ENCODE results near the gene UBE2O.

UBE2O gene

DNA sequence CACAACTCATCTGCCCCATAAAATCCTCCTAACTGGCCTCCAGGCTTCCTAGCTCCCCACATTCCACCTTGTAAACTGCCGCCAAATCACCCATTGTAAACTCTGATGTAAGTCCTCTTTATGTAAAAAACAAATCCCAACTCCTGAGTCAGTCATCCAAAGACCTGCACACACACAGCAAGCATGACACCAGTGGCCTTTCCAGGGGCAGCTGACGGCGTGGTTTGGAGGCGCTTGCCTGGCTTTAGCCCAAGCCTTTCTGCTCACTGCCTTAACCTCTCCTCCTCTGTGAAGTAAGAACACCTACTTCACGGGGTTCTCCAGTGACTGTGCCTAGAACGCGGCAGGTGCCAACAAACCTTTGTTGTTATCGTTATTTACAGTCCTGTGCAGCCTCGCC is 14.0 kb downstream of the UBE2O start:
- Mint-ChIP-seq H3K4me1 (peaks cover 51% of the 10 kb centered on the region), H3K4me3 (no peak overlapping the region), H3K36me3 (ENCODE audit: insufficient read depth) (peaks cover 15% of the 10 kb centered on the region), H3K27me3 (no peaks in the 10 kb centered on the region), H3K27ac (ENCODE audit: low read depth) (no peak overlapping the region), H3K9me3 (no peaks in the 10 kb centered on the region)
- ATAC-seq (replicated peaks; ENCODE audit: extremely low read depth, poor library complexity, severe bottlenecking) = no peak
- no peak for DNase-seq (ENCODE audit: low spot score in 2 of 2)

- ATAC-seq (replicated peaks; ENCODE audit: extremely low read depth, poor library complexity, severe bottlenecking) (no peak), DNase-seq (ENCODE audit: low spot score in 2 of 2) (no peak)
- Mint-ChIP-seq H3K9me3 (no peaks in the 10 kb centered on the region), H3K27ac (ENCODE audit: low read depth) (no peak overlapping the region), H3K4me1 (peaks cover 43% of the 10 kb centered on the region), H3K27me3 (no peaks in the 10 kb centered on the region), H3K36me3 (ENCODE audit: insufficient read depth) (peaks cover 15% of the 10 kb centered on the region), H3K4me3 (no peak overlapping the region)
These were observed 15.2 kb downstream of the UBE2O start for GRCh38 chr17:76437467-76438402.

DNA sequence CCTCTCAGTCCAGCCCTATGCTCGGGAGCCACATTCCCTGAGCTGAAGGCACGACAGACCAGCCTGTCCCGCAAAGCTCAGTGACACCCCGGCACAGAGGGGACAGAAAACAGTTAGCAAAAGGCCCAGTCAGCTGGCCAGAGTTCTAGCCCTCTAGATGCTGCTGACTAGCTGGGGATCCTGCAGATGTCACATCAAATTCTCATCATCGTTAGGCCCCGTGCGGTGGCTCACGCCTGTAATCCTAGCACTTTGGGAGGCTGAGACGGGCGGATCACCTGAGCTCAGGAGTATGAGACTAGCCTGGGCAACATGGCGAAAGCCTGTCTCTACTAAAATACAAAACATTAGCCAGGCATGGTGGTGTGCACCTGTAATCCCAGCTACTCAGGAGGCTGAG is 17.2 kb downstream of the UBE2O start:
- Mint-ChIP-seq H3K27ac (ENCODE audit: low read depth) (no peak overlapping the region), H3K36me3 (ENCODE audit: insufficient read depth) (peaks cover 12% of the 10 kb centered on the region), H3K4me3 (no peak overlapping the region), H3K9me3 (no peaks in the 10 kb centered on the region), H3K4me1 (peaks cover 31% of the 10 kb centered on the region), H3K27me3 (no peaks in the 10 kb centered on the region)
- ATAC-seq (replicated peaks; ENCODE audit: extremely low read depth, poor library complexity, severe bottlenecking) (no peak), DNase-seq (ENCODE audit: low spot score in 2 of 2) (no peak)

DNA sequence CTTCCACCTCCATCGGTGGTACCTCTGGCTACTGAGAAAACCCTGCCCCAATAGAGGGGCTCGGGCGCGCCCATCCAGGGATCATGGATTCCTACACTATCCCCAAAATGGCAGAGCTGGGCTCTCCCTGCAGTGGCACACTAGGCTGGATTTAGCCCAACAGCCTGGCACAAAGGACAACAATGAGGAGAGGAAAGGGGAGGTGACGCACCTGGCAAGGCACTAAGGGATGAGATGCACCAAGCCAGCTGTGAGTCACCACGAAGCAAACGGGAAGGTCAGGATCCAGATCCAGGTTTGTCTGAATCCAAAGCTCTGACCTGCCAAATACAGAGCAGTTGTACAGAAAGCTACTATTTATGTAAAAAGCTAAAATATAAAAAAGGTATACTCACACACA is 18.1 kb downstream of the UBE2O start:
- Mint-ChIP-seq H3K27me3 (no peaks in the 10 kb centered on the region), H3K27ac (ENCODE audit: low read depth) (no peak overlapping the region), H3K4me1 (peaks cover 32% of the 10 kb centered on the region), H3K9me3 (no peaks in the 10 kb centered on the region), H3K4me3 (no peak overlapping the region), H3K36me3 (ENCODE audit: insufficient read depth) (peaks cover 12% of the 10 kb centered on the region)
- no peak for ATAC-seq (replicated peaks; ENCODE audit: extremely low read depth, poor library complexity, severe bottlenecking)
- DNase-seq (ENCODE audit: low spot score in 2 of 2) = no peak

DNA sequence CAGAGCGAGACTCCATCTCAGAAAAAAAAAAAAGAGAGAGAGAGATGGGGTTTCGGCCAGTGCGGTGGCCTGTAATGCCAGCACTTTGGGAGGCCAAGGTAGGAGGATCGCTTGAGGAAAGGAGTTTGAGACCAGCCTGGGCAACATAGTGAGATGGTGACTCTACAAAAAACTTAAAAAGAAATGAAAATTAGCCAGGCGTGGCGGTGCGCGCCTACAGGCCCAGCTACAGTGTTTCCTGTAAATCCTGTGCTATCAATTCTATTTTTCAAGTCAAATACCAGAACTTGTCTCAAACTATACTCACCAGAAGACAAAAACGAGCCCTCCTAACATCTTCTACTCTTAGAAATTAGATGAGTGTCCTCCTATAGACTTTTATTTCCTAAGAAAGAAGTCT is 19.3 kb downstream of the UBE2O start:
- ATAC-seq (replicated peaks; ENCODE audit: extremely low read depth, poor library complexity, severe bottlenecking) (no peak), DNase-seq (ENCODE audit: low spot score in 2 of 2) (no peak)
- H3K4me1 Mint-ChIP-seq = peaks cover 22% of the 10 kb centered on the region
- no peak overlapping the region for H3K27ac Mint-ChIP-seq (ENCODE audit: low read depth)
- no peaks in the 10 kb centered on the region for H3K27me3 Mint-ChIP-seq
- H3K4me3 Mint-ChIP-seq = no peak overlapping the region
- peaks cover 10% of the 10 kb centered on the region for H3K36me3 Mint-ChIP-seq (ENCODE audit: insufficient read depth)
- no peaks in the 10 kb centered on the region for H3K9me3 Mint-ChIP-seq

GRCh38 chr17:76432712-76433336 is 20.1 kb downstream of the UBE2O start:
- Mint-ChIP-seq H3K27me3 (no peaks in the 10 kb centered on the region), H3K36me3 (ENCODE audit: insufficient read depth) (peaks cover 10% of the 10 kb centered on the region), H3K4me1 (peaks cover 21% of the 10 kb centered on the region), H3K27ac (ENCODE audit: low read depth) (no peak overlapping the region), H3K9me3 (no peaks in the 10 kb centered on the region), H3K4me3 (no peak overlapping the region)
- DNase-seq (ENCODE audit: low spot score in 2 of 2) = no peak
- no peak for ATAC-seq (replicated peaks; ENCODE audit: extremely low read depth, poor library complexity, severe bottlenecking)

DNA sequence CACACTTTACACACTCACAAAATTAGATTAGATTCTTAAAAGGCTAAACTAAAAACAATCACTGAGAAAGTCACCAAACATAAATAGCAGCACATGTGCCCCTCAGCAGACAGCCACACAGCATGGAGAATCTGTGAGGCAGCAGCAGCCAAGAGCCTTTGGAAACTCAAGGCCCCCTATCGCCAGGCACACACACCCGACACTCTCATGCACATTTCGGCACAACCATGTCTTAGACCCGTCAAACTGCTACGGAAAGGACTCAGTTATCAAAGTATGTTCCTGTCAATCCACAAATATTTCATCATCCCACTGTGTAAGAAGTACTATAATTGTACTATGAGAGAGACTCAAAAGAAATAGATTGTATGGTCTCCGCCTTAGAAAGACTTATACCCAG is 20.9 kb downstream of the UBE2O start:
- Mint-ChIP-seq H3K27ac (ENCODE audit: low read depth) (no peak overlapping the region), H3K4me1 (peaks cover 19% of the 10 kb centered on the region), H3K27me3 (no peaks in the 10 kb centered on the region), H3K36me3 (ENCODE audit: insufficient read depth) (peaks cover 10% of the 10 kb centered on the region), H3K4me3 (no peak overlapping the region), H3K9me3 (no peaks in the 10 kb centered on the region)
- no peak for ATAC-seq (replicated peaks; ENCODE audit: extremely low read depth, poor library complexity, severe bottlenecking)
- no peak for DNase-seq (ENCODE audit: low spot score in 2 of 2)

DNA sequence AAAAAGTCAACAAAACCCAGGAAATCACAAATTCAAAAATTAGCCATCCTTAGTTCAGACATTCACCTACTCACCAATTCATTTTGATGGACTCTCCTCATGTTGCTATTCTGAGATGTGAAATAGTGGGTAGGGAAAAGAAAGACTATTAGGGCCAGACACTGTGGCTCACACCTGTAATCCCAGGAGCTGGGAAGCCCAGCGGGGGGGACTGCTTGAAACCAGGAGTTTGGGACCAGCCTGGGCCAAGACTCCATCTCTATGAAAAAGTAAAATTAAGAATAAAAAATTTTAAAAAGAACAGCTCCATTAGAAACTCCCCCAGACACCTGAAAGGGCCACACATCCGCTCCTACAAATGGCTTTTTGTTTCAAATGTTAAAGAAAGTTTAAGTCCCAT is 21.4 kb downstream of the UBE2O start:
- ATAC-seq (replicated peaks; ENCODE audit: extremely low read depth, poor library complexity, severe bottlenecking) = no peak
- H3K27ac Mint-ChIP-seq (ENCODE audit: low read depth) = no peak overlapping the region
- H3K4me1 Mint-ChIP-seq = peaks cover 20% of the 10 kb centered on the region

GRCh38 chr17:76428511-76428910 is 24.4 kb downstream of the UBE2O start:
- ATAC-seq (replicated peaks; ENCODE audit: extremely low read depth, poor library complexity, severe bottlenecking) (no peak), DNase-seq (ENCODE audit: low spot score in 2 of 2) (no peak)
- Mint-ChIP-seq H3K4me1 (peaks cover 28% of the 10 kb centered on the region), H3K36me3 (ENCODE audit: insufficient read depth) (peaks cover 4% of the 10 kb centered on the region), H3K27me3 (no peaks in the 10 kb centered on the region), H3K9me3 (no peaks in the 10 kb centered on the region), H3K27ac (ENCODE audit: low read depth) (no peak overlapping the region), H3K4me3 (no peak overlapping the region)

More for the DNA sequence above, 21.4 kb downstream of the UBE2O start:
- DNase-seq (ENCODE audit: low spot score in 2 of 2) = no peak
- no peak overlapping the region for H3K4me3 Mint-ChIP-seq
- no peaks in the 10 kb centered on the region for H3K27me3 Mint-ChIP-seq
- no peaks in the 10 kb centered on the region for H3K9me3 Mint-ChIP-seq
- peaks cover 7% of the 10 kb centered on the region for H3K36me3 Mint-ChIP-seq (ENCODE audit: insufficient read depth)

GRCh38 chr17:76427501-76428231 is 25.3 kb downstream of the UBE2O start:
- peaks cover 4% of the 10 kb centered on the region for H3K36me3 Mint-ChIP-seq (ENCODE audit: insufficient read depth)
- DNase-seq (ENCODE audit: low spot score in 2 of 2) (no peak), ATAC-seq (replicated peaks; ENCODE audit: extremely low read depth, poor library complexity, severe bottlenecking) (no peak)
- no peak overlapping the region for H3K4me3 Mint-ChIP-seq
- H3K9me3 Mint-ChIP-seq = no peaks in the 10 kb centered on the region
- H3K27ac Mint-ChIP-seq (ENCODE audit: low read depth) = no peak overlapping the region
- H3K4me1 Mint-ChIP-seq = peaks cover 33% of the 10 kb centered on the region
- H3K27me3 Mint-ChIP-seq = no peaks in the 10 kb centered on the region

DNA sequence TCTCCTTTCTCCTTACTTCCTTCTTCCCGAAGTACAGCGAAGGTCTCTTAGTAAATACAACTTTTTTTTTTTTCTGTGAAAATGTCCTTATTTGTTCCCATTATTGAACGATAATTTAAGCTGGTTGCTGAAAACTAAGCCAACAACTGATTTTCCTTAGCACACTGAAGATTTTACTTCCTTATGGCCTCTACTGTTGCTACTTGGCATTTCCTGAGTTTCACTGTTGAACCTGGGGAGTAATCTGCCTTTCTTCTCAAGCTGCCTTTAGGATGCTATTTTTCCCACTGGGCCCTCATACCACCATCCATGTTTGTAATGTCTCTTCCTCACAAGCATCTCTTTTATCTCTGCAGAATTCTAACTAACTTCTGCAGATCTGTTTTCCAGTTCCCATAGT is 26.1 kb downstream of the UBE2O start:
- peaks cover 4% of the 10 kb centered on the region for H3K36me3 Mint-ChIP-seq (ENCODE audit: insufficient read depth)
- H3K27ac Mint-ChIP-seq (ENCODE audit: low read depth) = no peak overlapping the region
- DNase-seq (ENCODE audit: low spot score in 2 of 2) = no peak
- H3K9me3 Mint-ChIP-seq = no peaks in the 10 kb centered on the region
- ATAC-seq (replicated peaks; ENCODE audit: extremely low read depth, poor library complexity, severe bottlenecking) = no peak
- peaks cover 40% of the 10 kb centered on the region for H3K4me1 Mint-ChIP-seq
- no peaks in the 10 kb centered on the region for H3K27me3 Mint-ChIP-seq
- H3K4me3 Mint-ChIP-seq = no peak overlapping the region

DNA sequence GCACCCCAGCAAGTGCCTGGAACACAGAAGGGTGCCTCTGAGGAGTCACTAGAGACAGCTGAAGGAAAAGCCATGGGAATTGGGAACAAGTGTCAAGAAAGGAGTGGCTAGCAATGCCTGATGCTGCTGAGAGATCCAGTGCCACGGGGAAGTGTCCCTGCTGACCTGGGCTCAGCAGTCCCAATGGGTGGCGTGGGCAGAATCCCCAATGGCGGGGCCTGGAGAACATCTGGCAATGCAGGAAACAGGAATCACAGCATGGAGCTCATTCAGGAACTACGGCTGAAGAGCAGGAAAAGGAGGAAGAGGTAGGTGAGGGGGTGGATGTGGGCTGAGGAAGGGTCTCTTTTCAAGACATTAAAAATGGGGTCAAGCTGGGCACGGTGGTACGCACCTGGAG is 30.1 kb downstream of the UBE2O start:
- no peak for ATAC-seq (replicated peaks; ENCODE audit: extremely low read depth, poor library complexity, severe bottlenecking)
- H3K4me1 Mint-ChIP-seq = peaks cover 42% of the 10 kb centered on the region
- no peak overlapping the region for H3K27ac Mint-ChIP-seq (ENCODE audit: low read depth)
- peaks cover 2% of the 10 kb centered on the region for H3K36me3 Mint-ChIP-seq (ENCODE audit: insufficient read depth)
- DNase-seq (ENCODE audit: low spot score in 2 of 2) = no peak
- no peaks in the 10 kb centered on the region for H3K27me3 Mint-ChIP-seq
- no peaks in the 10 kb centered on the region for H3K9me3 Mint-ChIP-seq
- peak overlapping the region; percentile 2 for H3K4me3 Mint-ChIP-seq
